ENCODE results near the gene PSMA6. TPM values are rescaled to one million over a fixed set of nuclear protein-coding genes. Genes with fewer than 3 reads are reported as not detected.

PSMA6 gene
- total and polyA plus RNA-seq, 2 of the 13 experiments (the other 11 are each of a cell fraction or from before 2014, with no cell fraction given), result 525 to 1,109 TPM

- peak; percentile 26; the same call in 1 of the 2 replicates for TF ChIP-seq ZNF574 (CRISPR knock-in tag; IDR thresholded peaks at IDR 0.05)
- TF ChIP-seq ZNF589 (CRISPR knock-in tag; conservative IDR thresholded peaks at IDR 0.05), result no peak
- TF ChIP-seq DR1 (CRISPR knock-in tag; IDR thresholded peaks at IDR 0.05), result no peak
- TF ChIP-seq ATRX (CRISPR knock-in tag; IDR thresholded peaks at IDR 0.05; ENCODE audit: borderline replicate concordance), result no peak
- no peak for TF ChIP-seq RARG (CRISPR knock-in tag; IDR thresholded peaks at IDR 0.05; ENCODE audit: low read depth)
- no peak for TF ChIP-seq ZNF672 (CRISPR knock-in tag; IDR thresholded peaks at IDR 0.05)
- TF ChIP-seq BRD4 (CRISPR knock-in tag; IDR thresholded peaks at IDR 0.05), result no peak
- no peak for TF ChIP-seq PRMT3 (CRISPR knock-in tag; IDR thresholded peaks at IDR 0.05; ENCODE audit: borderline replicate concordance, low read depth)
- no peak for TF ChIP-seq ZNF468 (CRISPR knock-in tag; IDR thresholded peaks at IDR 0.05)
- TF ChIP-seq TRIM24 (CRISPR knock-in tag; IDR thresholded peaks at IDR 0.05), result no peak
- TF ChIP-seq GMEB1 (CRISPR knock-in tag; IDR thresholded peaks at IDR 0.05; ENCODE audit: borderline replicate concordance), result no peak; the same call in 1 of the 2 replicates
- no peak for TF ChIP-seq DMTF1 (CRISPR knock-in tag; IDR thresholded peaks at IDR 0.05)
- no peak; the same call in 1 of the 2 replicates for TF ChIP-seq HOXA3 (CRISPR knock-in tag; IDR thresholded peaks at IDR 0.05)
- no peak for TF ChIP-seq ZNF800 (CRISPR knock-in tag; IDR thresholded peaks at IDR 0.05)
- TF ChIP-seq ZSCAN29 (CRISPR knock-in tag; conservative IDR thresholded peaks at IDR 0.05), result peak; percentile 80; the same call in 1 of the 2 replicates
- TF ChIP-seq PLRG1 (conservative IDR thresholded peaks at IDR 0.05), result no peak
- TF ChIP-seq ZSCAN12 (CRISPR knock-in tag; IDR thresholded peaks at IDR 0.05), result no peak
- no peak for TF ChIP-seq KDM1A (CRISPR knock-in tag; IDR thresholded peaks at IDR 0.05)
- TF ChIP-seq ZNF432 (CRISPR knock-in tag; IDR thresholded peaks at IDR 0.05; ENCODE audit: borderline replicate concordance), result no peak
- no peak for TF ChIP-seq CREB3 (CRISPR knock-in tag; IDR thresholded peaks at IDR 0.05)
Observed at GRCh38 chr14:35353409-35354172, 61.4 kb downstream of the PSMA6 start (continued).
